ENCODE measurements around the gene ZEB2. TPM values are rescaled to one million over a fixed set of nuclear protein-coding genes. Genes with fewer than 3 reads are reported as not detected.
A peak's percentile ranks its signal among the peaks of the same experiment; 100 is the strongest.

Gene ZEB2
- total RNA-seq, 1 donor from 2014 or later: 106 TPM

GRCh38 chr2:144474017-144474416 is 45.9 kb downstream of the ZEB2 start:
- Histone ChIP-seq H3K36me3 (no peaks in the 10 kb centered on the region), H3K4me2 (no peak overlapping the region), H3F3A (ENCODE audit: low read depth) (peaks cover 61% of the 10 kb centered on the region), H3K4me1 (peaks cover 63% of the 10 kb centered on the region), H3K27me3 (no peaks in the 10 kb centered on the region), H2AFZ (replicated peaks) (no peak overlapping the region), H3K9me3 (ENCODE audit: low read depth) (no peaks in the 10 kb centered on the region), H3K9ac (no peak overlapping the region), H3K4me3 (no peak overlapping the region), H4K20me1 (ENCODE audit: low read depth) (peaks cover 99% of the 10 kb centered on the region), H3K27ac (peak overlapping the region; percentile 42), H3K79me2 (ENCODE audit: low read depth) (peaks cover 100% of the 10 kb centered on the region)
- DNase-seq (ENCODE audit: low spot score): no peak
- no peaks in the 10 kb centered on the region for H3K27me3 Mint-ChIP-seq (ENCODE audit: insufficient read depth, low read depth)
- no peak for TF ChIP-seq CTCF (IDR thresholded peaks at IDR 0.05)
- no peak overlapping the region for H3K27ac Mint-ChIP-seq
- no peak overlapping the region for H3K4me3 Mint-ChIP-seq
- no peaks in the 10 kb centered on the region for H3K9me3 Mint-ChIP-seq
- H3K36me3 Mint-ChIP-seq: peaks cover 3% of the 10 kb centered on the region
- H3K4me1 Mint-ChIP-seq: peaks cover 34% of the 10 kb centered on the region

GRCh38 chr2:144472911-144473310 is 47.0 kb downstream of the ZEB2 start:
- Mint-ChIP-seq H3K9me3 (no peaks in the 10 kb centered on the region), H3K27me3 (ENCODE audit: insufficient read depth, low read depth) (no peaks in the 10 kb centered on the region), H3K27ac (no peak overlapping the region), H3K36me3 (peaks cover 5% of the 10 kb centered on the region), H3K4me3 (no peak overlapping the region), H3K4me1 (peaks cover 30% of the 10 kb centered on the region)
- Histone ChIP-seq H3K36me3 (no peaks in the 10 kb centered on the region), H3K4me3 (no peak overlapping the region), H2AFZ (replicated peaks) (no peak overlapping the region), H3K27ac (peak overlapping the region; percentile 42), H3K4me1 (peaks cover 67% of the 10 kb centered on the region), H4K20me1 (ENCODE audit: low read depth) (peaks cover 99% of the 10 kb centered on the region), H3K27me3 (no peaks in the 10 kb centered on the region), H3K4me2 (no peak overlapping the region), H3F3A (ENCODE audit: low read depth) (peaks cover 61% of the 10 kb centered on the region), H3K79me2 (ENCODE audit: low read depth) (peaks cover 100% of the 10 kb centered on the region), H3K9me3 (ENCODE audit: low read depth) (no peaks in the 10 kb centered on the region), H3K9ac (no peak overlapping the region)
- no peak for DNase-seq (ENCODE audit: low spot score)
- no peak for TF ChIP-seq EZH2phosphoT487 (IDR thresholded peaks at IDR 0.05)
- TF ChIP-seq EZH2 (IDR thresholded peaks at IDR 0.05): no peak
- no peak for TF ChIP-seq CTCF (IDR thresholded peaks at IDR 0.05)

- Mint-ChIP-seq H3K27ac (no peak overlapping the region), H3K4me1 (peaks cover 32% of the 10 kb centered on the region), H3K36me3 (peaks cover 5% of the 10 kb centered on the region), H3K4me3 (no peak overlapping the region), H3K9me3 (no peaks in the 10 kb centered on the region), H3K27me3 (ENCODE audit: insufficient read depth, low read depth) (no peaks in the 10 kb centered on the region)
- no peaks in the 10 kb centered on the region for H3K9me3 ChIP-seq (ENCODE audit: low read depth)
- H3K9ac ChIP-seq: no peak overlapping the region
- H3K27me3 ChIP-seq: no peaks in the 10 kb centered on the region
- H3K4me3 ChIP-seq: no peak overlapping the region
- H3K4me2 ChIP-seq: peak overlapping the region; percentile 70
- H3K79me2 ChIP-seq (ENCODE audit: low read depth): peaks cover 100% of the 10 kb centered on the region
- peaks cover 70% of the 10 kb centered on the region for H3K4me1 ChIP-seq
- peak overlapping the region; percentile 57 for H3K27ac ChIP-seq
- no peak for DNase-seq (ENCODE audit: low spot score)
- no peaks in the 10 kb centered on the region for H3K36me3 ChIP-seq
- peaks cover 99% of the 10 kb centered on the region for H4K20me1 ChIP-seq (ENCODE audit: low read depth)
- TF ChIP-seq EZH2phosphoT487 (IDR thresholded peaks at IDR 0.05) (no peak), CTCF (IDR thresholded peaks at IDR 0.05) (no peak), EZH2 (IDR thresholded peaks at IDR 0.05) (no peak)
- no peak overlapping the region for H2AFZ ChIP-seq (replicated peaks)
- peaks cover 61% of the 10 kb centered on the region for H3F3A ChIP-seq (ENCODE audit: low read depth)
Observed at GRCh38 chr2:144472046-144472412, 47.9 kb downstream of the ZEB2 start.
